ENCODE data around the gene ATG4B.

The ATG4B gene

GRCh38 chr2:241668354-241668753 lies 30.9 kb downstream of the ATG4B start:
- DNase-seq = no peak

GRCh38 chr2:241668839-241669238 lies 31.3 kb downstream of the ATG4B start:
- DNase-seq = no peak

GRCh38 chr2:241670333-241671110 lies 33.0 kb downstream of the ATG4B start:
- DNase-seq = no peak

DNA sequence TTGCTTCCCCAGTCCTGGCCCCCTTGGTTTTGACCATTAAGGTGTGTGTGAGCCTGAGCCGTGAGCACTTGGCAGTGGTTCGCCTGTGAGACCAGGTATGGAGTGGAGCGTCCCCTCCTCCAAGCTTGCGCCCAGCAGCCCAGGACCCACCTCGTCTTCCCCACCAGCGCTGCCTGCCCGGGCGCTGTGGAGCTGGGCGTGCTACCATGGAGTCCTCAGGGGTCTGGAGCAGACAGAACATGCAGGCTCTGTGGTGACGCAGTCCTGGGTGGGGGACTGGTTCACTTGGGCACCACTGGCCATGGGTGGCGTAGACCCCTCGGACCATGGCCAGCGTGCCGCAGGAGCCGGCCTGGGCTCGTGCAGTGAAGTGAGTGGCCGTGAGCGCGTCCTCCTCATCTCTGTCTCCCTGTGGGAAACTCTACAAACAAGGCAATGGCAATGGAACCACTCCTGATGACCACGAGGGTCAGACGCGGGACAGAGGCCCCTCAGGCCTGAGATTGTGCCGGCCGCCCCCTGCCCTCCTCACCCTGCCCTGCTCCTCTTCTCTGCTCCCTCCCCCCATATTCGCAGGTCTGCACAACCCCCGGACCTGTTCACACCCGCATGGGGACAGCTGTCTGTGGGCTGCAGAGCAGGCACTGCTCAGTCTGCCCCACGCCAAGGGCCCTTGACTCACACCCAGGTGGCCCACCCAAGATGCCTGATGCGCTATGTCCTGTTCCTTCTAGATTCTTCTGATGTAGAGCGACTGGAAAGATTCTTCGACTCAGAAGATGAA lies 34.2 kb downstream of the ATG4B start:
- DNase-seq = no peak

DNA sequence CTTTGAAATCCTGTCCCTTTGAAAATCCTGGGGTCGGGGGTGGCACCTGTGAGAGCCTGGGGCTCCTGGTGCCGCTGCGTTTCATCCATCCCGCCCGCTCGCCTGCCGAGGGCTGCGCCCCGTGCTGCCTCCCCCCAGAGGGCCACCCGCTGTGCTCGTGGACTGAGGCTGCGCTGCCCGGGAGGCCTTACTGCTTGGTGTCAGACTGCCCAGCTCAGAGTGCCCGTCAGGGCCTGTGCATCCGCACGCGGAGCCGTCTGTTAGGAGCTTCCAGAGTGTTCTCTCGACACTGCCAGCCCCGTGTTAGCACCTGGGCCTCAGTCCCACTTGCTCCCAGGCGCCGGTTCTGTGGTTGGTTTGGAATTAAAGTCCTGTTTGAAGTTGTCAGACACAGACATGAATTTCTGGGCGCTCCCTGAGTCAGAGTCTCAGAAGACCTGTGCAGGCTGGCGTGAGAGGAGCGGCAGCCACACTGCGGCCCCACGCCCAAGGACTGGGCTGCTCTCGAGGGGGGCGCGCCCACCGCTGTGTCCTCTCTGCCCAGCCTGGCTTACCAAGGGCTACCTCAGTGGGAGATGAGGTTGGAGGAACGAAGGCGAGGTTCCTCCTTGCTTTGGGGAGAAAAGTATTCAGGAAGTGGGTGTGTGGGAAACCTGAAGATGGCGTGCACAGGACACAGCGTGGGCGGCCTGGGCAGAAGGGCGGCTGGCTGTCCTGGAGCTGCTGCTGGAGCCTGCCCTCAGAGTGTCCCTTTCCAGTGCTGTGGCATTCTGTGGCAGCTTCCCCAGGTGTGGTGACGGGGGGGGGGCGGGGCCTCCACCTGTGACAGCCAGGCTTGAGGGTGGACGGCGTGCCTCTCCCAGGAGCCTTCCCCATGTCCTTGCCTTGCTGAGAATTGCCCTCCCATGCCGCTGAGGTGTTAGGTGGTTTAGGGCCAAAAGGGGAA lies 35.0 kb downstream of the ATG4B start:
- DNase-seq = no peak

GRCh38 chr2:241673189-241673663 lies 35.7 kb downstream of the ATG4B start:
- no peak for DNase-seq

DNA sequence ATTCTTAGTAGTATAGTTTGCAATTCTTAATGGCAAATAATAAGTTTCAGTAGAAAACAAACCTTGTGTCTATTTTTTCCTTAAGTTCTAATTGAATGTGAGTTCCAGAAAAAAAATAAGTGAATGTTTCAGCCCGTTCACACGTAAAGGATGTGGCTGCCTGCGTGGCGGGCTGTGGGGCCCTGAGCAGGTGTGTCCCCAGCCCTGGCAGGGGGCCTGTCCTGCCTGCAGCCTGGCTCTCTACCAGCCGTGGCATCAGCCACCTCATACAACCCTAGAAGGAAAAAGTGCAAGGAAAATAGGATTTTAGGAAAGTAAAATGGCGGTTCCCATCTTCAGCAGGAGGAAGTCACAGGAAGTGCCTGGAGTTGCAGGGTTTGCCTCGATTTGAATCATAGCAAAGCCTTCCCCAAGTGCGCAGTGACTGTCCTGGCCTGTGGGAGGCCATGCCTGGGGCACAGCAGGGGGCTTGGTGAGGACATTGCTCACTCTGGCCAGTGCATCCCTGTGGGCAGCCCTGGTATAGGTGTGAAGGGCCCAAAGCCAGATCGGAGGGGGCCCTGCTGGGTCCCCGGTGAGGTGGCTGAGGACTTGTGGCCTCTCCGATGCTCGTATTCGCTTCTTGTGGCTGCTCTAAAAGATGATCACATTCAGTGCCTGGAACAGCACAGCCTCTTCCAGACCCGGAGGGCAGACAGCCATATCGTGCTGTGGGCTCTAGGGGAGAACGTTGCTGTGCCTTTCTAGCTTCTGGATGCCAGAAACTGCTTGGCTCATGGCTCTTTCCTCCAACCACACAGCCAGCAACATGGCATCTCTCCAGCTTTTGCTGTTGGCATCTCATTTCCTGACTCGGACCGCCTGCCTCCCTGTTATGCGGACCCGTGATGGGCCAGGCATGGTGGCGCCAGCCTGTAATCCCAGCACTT lies 36.6 kb downstream of the ATG4B start:
- peak; percentile 74 for DNase-seq

- DNase-seq = no peak
Measured at GRCh38 chr2:241675885-241676284, 38.4 kb downstream of the ATG4B start.

DNA sequence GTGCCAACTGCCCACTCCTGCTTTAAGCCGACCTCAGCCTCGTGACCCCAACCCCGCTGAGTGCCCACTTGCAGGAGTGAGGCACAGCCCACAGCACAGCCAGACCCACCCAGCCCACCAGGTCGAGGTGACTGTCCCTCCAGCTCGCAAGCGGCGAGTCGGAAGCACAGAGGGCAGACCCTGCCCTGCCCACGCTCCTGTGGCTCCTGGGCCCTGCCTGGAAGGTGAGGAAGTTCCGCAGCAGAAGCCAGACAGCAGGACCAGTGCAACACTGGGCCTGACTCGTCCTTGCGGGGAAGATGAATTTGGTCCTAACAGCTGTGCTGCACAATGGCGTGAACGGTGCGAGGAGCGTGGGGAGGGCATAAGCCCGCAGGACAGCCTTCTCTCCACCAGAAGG lies 39.2 kb downstream of the ATG4B start:
- no peak for DNase-seq

DNA sequence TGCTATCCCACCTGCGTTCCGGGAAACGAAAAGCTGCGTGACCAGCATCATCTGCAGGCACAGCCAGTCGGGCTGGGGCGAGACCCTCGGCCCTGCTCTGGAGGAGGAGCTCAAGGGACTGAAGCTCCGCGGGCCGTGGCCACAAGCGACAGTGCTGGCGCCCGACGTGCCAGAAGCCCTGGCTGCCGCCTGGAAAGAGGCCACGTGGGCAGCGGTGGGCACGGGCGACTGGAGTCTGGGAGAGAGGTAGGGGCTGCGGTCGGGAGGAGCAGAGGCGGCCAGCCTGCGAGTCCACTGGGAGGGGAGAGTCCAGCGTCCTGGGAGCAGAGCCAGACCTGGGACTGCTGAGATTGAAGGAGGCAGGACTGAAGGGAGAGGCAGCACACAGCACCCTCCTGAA lies 39.9 kb downstream of the ATG4B start:
- DNase-seq = no peak

- DNase-seq = no peak
Measured at GRCh38 chr2:241678307-241678706, 40.8 kb downstream of the ATG4B start.

DNA sequence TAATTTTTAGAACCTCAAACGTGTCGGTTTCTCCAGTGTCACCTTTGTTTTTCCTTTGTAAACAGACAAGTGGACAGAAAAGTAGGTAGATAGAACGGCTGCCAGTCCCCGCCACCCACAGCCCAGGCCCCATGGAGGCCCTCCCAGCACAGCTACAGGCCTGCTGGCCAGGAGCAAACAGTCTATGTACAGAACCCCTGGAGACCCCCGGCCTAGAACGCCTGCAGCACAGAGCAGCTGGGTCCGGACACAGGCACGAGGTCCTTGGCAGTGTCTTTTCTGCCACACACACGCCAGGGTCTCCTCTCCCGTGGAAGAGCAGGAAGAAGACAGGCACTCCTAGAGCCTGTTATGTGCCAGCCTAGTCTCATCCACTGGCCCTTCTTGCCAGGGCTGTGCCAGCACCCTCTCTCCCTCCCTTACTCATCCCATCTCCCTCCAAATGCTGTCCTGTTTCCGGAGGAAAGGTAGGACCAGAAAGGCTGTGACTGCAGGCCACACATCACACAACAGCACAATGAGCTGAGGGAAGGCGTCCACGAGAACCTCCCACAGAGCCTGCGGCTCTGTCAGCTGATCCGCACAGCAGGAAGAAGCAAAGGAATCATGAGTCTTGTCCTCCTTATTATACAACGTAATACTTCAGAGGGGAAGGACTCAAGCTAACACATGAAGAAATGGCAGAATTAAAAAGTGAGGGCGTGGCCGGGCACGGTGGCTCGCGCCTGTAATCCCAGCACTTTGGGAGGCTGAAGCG lies 41.5 kb downstream of the ATG4B start:
- DNase-seq = no peak

- no peak for DNase-seq
Measured at GRCh38 chr2:241680044-241680443, 42.6 kb downstream of the ATG4B start.

GRCh38 chr2:241680827-241681599 lies 43.5 kb downstream of the ATG4B start:
- no peak for DNase-seq

DNA sequence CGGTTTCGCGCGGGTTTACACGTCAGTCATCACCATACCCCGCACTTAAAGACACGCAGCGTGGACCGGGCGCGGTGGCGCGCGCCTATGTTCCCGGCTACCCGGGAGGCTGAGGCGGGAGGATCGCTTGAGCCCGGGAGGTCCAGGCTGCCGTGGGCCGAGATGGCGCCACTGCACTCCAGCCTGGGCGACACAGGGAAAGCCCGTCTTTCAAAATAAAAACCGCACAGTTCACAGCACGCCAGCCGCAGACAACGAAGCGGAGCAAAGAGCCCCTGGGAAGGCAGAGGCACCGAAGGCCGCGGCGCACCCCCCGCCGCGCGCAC lies 48.8 kb downstream of the ATG4B start:
- DNase-seq = no peak

DNA sequence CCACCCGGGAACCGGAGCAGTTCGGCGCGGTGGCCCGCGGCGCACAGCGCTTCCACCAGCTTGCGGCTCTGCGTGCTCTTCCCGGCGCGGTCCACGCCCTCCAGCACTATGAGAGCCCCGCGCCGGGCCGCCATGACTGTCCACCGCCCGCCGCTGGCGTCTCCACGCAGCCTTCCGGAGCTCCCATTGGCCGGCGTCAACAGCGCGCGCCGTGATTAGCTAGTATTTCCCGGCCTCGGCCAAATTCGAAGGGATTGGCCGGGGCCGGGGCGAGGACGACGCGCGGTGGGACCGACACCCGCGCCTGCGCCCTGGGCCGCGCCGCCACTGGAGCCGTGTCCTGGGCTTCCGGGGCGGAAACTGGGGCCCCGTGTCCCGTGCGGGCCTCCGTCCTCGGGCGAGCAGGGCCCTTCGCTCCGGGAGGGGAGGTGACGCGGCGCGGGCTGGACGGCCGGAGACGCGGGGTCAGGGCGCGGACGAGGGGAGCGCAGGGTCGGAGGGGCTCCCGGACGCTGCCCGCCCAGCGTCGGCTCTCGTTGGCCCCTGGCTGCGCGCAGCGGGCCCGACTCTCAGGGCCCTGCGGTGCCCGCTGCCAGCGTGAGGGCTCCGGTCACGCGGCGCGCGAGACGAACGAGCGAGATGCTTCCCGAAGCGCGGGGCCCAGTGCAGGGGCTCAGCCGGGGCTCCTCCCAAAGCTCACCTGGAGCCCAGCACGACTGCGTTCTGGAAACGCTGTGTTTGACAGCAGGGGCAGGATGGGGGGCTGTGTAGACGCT lies 49.3 kb downstream of the ATG4B start, which contains the start of gene DTYMK:
Gene DTYMK, minus strand, starts transcription at position 166 of the 776 bp plus-strand sequence. Its CDS starts 32 bp downstream, at position 134.
- peak; percentile 89 for DNase-seq

DNA sequence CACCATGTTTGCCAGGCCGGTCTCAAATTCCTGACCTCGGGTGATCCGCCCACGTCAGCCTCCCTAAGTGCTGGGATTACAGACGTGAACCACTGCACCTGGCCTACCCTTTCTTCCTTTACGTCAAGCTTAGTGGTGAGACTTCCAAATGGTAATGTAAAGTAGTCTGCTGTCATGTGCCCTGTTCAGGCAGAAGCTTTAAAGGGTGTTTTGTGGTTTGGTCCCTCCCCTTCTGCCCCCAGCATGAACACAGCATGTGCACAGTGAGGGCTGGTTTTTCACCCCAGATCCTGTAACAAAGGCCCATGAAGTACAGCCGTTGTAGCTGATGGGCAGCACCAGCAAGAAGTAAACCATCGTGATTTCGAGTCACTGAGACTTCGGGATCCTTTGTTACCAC lies 51.8 kb downstream of the ATG4B start:
- DNase-seq = no peak

DNA sequence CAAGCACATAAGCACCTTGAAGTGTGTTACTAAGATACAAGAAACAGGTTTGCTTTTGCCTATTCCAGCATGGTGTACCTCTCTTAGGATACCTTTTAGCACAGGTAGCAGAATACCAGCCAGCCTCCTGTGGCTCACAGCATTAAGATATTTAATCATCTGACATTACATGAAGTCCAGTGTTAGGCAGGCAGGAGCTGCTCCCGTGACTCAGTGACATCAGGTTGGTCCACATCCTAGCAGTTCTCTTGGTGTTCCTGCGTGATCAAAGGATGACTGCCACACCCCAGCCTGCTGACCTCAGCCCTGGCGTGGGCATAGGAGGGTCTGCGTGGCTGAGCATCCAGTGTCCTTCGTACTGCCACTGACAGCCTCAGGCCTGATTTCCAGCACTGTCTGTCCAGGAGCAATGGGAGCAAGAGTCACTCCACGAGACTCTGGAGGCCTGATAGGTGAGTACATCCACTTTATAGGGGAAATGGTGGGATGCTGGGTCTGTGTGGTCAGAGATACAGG lies 52.8 kb downstream of the ATG4B start:
- no peak for DNase-seq

GRCh38 chr2:241692448-241692847 lies 55.0 kb downstream of the ATG4B start:
- DNase-seq = no peak
